Panc1 (cell line): ENCODE data around the gene NTM. TPM values are rescaled to one million over a fixed set of nuclear protein-coding genes. Genes with fewer than 3 reads are reported as not detected.

ENCODE experiments used
- ATAC-seq: fragments of 200-7000 bp; cut with Tn5 transposase; 2 replicates; pipeline ENCODE4 v1.9.1; 2020; ENCODE audit warnings: mild to moderate bottlenecking, moderate library complexity
- BruUV-seq: library from RNA; stranded (reverse); fragments of 400-500 nt; replicated peaks from 2 replicates; lab custom pipeline; 2021; lab: Mats Ljungman, UMichigan
- CTCF ChIA-PET: fragments of 300-600 bp; sonication (Branson Sonifier 250); formaldehyde crosslinking; loops from one replicate; lab custom pipeline; 2022; ENCODE audit warnings: antibody characterized with exemption; lab: Charles Lee
- POLR2A ChIA-PET: fragments of 300-600 bp; sonication (Branson Sonifier 250); formaldehyde crosslinking; loops from one replicate; lab custom pipeline; 2022; ENCODE audit warnings: antibody characterized with exemption; lab: Charles Lee
- DNase-seq: peaks from one replicate; pipeline ENCODE4 v3.0.0-alpha.2; 2010; ENCODE audit warnings: low read depth, low spot score
- H3K27ac ChIP-seq: 2 replicates; pipeline ENCODE4 v1.5.1; 2011; ENCODE audit warnings: mild to moderate bottlenecking, low read length, inconsistent platforms
- H3K27me3 ChIP-seq: fragments of 200-500 bp; sonication (Bioruptor generic); 2 replicates; pipeline ENCODE4 v1.6.0; 2014; ENCODE audit warnings: low read length, inconsistent platforms; ENCODE audit not compliant: control insufficient read depth, insufficient read depth
- H3K36me3 ChIP-seq: fragments of 200-500 bp; sonication (Bioruptor generic); 2 replicates; pipeline ENCODE4 v1.5.1; 2014; ENCODE audit warnings: inconsistent platforms, mild to moderate bottlenecking, low read length, moderate library complexity; ENCODE audit not compliant: control insufficient read depth, insufficient read depth
- H3K4me1 ChIP-seq: 2 replicates; pipeline ENCODE4 v1.5.1; 2011; ENCODE audit warnings: inconsistent platforms, mild to moderate bottlenecking, low read length, moderate library complexity; ENCODE audit not compliant: control insufficient read depth, insufficient read depth
- H3K4me3 ChIP-seq, 2 experiments: 2 replicates each; pipeline ENCODE4 v1.5.1; 2011 to 2012; ENCODE audit warnings: low read depth in 2 of 2, low read length in 2 of 2, mild to moderate bottlenecking in 2 of 2, inconsistent platforms in 1 of 2, moderate library complexity in 1 of 2
- H3K9me3 ChIP-seq: fragments of 200-500 bp; sonication (Bioruptor generic); 2 replicates; pipeline ENCODE4 v1.5.1; 2014; ENCODE audit warnings: low read depth, mild to moderate bottlenecking, inconsistent platforms, low read length, moderate library complexity; ENCODE audit not compliant: control insufficient read depth, insufficient read depth
- POLR2AphosphoS5 ChIP-seq: IDR thresholded peaks from 2 replicates; pipeline ENCODE4 v1.6.1; 2012; ENCODE audit warnings: mild to moderate bottlenecking, low read depth, low read length, moderate library complexity
- REST ChIP-seq, 2 experiments: IDR thresholded peaks; 2 replicates each; pipeline ENCODE4 v1.6.1; 2011 to 2012; ENCODE audit warnings: low read depth in 2 of 2, control low read depth in 1 of 2, low read length in 1 of 2, mild to moderate bottlenecking in 1 of 2, moderate library complexity in 1 of 2; ENCODE audit not compliant: insufficient read depth in 1 of 2
- SIN3A ChIP-seq: IDR thresholded peaks from 2 replicates; pipeline ENCODE4 v1.6.1; 2012; ENCODE audit warnings: low read depth, mild to moderate bottlenecking, low read length, moderate library complexity, borderline replicate concordance; ENCODE audit not compliant: insufficient read depth
- TCF7L2 ChIP-seq: IDR thresholded peaks from 2 replicates; pipeline ENCODE4 v1.6.1; 2011; ENCODE audit warnings: mild to moderate bottlenecking, low read depth, low read length, inconsistent platforms
- in situ Hi-C: cut with HindIII; loops from 2 replicates; pipeline ENCODE4 v1.10.0; 2016; ENCODE audit warnings: low sequenced_read_pairs, low pct_unique_long_range_greater_than_20kb
- intact Hi-C: fragments of 100-400 bp; cut with micrococcal nuclease; formaldehyde crosslinking; loops from one replicate; pipeline ENCODE4 v1.10.0; 2022; ENCODE audit not compliant: unreplicated experiment
- total RNA-seq: library from RNA; stranded (reverse); gene quantifications from one replicate; pipeline ENCODE4 v1.2.1, GENCODE V29; 2021; ENCODE audit not compliant: unreplicated experiment
- TF ChIP-seq, protein P1 (sequence below): fragments of 450-650 bp; IDR thresholded peaks from 2 replicates; pipeline ENCODE4 v1.5.1; 2017; ENCODE audit warnings: mild to moderate bottlenecking

Gene NTM
- total RNA-seq, 1 experiment from 2014 or later, result 0.10 TPM

DNA sequence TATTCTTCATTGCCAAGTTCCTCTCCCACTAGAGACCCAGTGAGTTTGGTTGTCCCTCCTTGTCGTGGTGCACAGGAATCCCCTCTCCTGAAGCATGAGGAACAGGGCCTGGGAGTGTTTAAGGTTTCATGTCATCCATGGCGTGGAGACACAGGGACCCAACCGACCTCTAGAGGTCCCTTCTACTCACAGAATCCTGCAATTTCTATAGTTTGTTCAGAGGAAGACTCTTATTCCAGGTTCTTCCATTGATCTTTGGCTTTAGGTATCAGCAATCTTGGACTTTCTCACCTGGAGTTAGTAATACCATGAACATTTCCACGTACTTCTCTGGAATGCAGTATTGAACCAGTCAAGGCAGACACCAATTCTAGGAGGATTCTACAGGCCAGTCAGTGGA is 548.2 kb downstream of the NTM start:
- no TSS peak for BruUV-seq
- TF ChIP-seq SIN3A (no peak), TCF7L2 (no peak), REST (IDR thresholded peaks at IDR 0.05; ENCODE audit: insufficient read depth in 1 of 2, low read depth in 2 of 2, low read length in 1 of 2) (no peak), POLR2AphosphoS5 (no peak)
- TF ChIP-seq, protein P1, sequence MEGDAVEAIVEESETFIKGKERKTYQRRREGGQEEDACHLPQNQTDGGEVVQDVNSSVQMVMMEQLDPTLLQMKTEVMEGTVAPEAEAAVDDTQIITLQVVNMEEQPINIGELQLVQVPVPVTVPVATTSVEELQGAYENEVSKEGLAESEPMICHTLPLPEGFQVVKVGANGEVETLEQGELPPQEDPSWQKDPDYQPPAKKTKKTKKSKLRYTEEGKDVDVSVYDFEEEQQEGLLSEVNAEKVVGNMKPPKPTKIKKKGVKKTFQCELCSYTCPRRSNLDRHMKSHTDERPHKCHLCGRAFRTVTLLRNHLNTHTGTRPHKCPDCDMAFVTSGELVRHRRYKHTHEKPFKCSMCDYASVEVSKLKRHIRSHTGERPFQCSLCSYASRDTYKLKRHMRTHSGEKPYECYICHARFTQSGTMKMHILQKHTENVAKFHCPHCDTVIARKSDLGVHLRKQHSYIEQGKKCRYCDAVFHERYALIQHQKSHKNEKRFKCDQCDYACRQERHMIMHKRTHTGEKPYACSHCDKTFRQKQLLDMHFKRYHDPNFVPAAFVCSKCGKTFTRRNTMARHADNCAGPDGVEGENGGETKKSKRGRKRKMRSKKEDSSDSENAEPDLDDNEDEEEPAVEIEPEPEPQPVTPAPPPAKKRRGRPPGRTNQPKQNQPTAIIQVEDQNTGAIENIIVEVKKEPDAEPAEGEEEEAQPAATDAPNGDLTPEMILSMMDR, result no peak
- POLR2A ChIA-PET, result no interaction called here
- Histone ChIP-seq H3K27ac (no peak overlapping the region), H3K9me3 (no peaks in the 10 kb centered on the region), H3K36me3 (no peaks in the 10 kb centered on the region), H3K4me1 (no peaks in the 10 kb centered on the region), H3K4me3 (no peak overlapping the region), H3K27me3 (no peaks in the 10 kb centered on the region)
- no peak for ATAC-seq
- no peak for DNase-seq
- intact Hi-C loops (no loop called here), in situ Hi-C loops (no loop called here)
- CTCF ChIA-PET, result no interaction called here

DNA sequence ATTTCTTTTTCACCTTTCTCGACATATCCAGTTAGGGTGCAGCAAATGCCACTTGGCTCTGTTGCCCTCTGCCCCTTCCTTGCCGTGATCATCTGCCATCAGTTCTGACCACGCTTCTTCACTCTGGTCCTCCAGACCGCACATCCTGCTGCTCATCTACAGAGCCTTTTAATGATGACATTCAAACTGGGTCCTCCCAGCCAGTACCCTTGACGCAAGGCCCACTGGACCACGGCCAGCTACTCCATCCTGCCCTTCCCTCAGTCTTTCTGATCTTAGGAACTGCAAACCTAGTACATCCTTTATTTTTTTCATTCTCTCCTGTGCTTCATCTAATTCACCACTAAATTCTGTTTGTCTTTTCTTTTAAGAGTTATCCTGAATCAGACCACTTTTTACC is 551.8 kb downstream of the NTM start:
- H3K27me3 ChIP-seq, result no peaks in the 10 kb centered on the region
- intact Hi-C loops, result no loop called here
- ChIA-PET CTCF (no interaction called here), POLR2A (no interaction called here)
- H3K36me3 ChIP-seq, result no peaks in the 10 kb centered on the region
- in situ Hi-C loops, result no loop called here
- H3K27ac ChIP-seq, result no peak overlapping the region
- H3K4me3 ChIP-seq, result no peak overlapping the region
- BruUV-seq, result no TSS peak
- no peak for TF ChIP-seq POLR2AphosphoS5
- TF ChIP-seq, protein P1, result no peak
- no peaks in the 10 kb centered on the region for H3K4me1 ChIP-seq
- ATAC-seq (no peak), DNase-seq (no peak)
- no peaks in the 10 kb centered on the region for H3K9me3 ChIP-seq

DNA sequence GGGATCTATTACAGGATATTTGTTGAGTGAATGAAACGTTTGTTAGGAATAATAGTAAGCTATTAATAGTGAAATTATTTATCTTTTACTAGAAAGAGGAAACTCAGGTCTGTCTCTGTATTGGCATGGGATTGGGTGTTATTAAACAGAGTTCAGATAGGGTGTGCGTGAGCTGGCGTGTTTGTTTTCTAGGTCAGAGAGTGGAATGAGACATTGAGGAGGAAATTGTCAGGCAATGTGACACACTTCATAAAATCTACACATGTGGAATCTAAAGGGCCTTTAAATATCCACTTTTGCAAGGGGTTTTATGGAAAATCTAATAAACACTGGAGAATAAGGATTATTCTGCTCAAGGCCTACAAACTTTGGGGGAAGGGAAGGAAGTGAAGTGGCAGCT is 552.9 kb downstream of the NTM start:
- Histone ChIP-seq H3K27ac (no peak overlapping the region), H3K9me3 (no peaks in the 10 kb centered on the region), H3K27me3 (no peaks in the 10 kb centered on the region), H3K4me1 (no peaks in the 10 kb centered on the region), H3K4me3 (no peak overlapping the region), H3K36me3 (no peaks in the 10 kb centered on the region)
- intact Hi-C loops (no loop called here), in situ Hi-C loops (no loop called here)
- DNase-seq (no peak), ATAC-seq (no peak)
- POLR2A ChIA-PET, result no interaction called here
- no peak for TF ChIP-seq SIN3A
- no peak for TF ChIP-seq TCF7L2
- TF ChIP-seq POLR2AphosphoS5, result no peak
- TF ChIP-seq, protein P1, result no peak
- no peak for TF ChIP-seq REST (IDR thresholded peaks at IDR 0.05; ENCODE audit: insufficient read depth in 1 of 2, low read depth in 2 of 2, low read length in 1 of 2)
- CTCF ChIA-PET, result interaction anchor here (0.7 kb wide), 1 partner anchor 530 kb away, joined by 3 read pairs; no protein-coding TSS in a partner anchor
- BruUV-seq, result no TSS peak
